ENCODE measurements around the gene CNPY1.

CNPY1 gene

GRCh38 chr7:155487509-155488482 lies 58.6 kb downstream of the CNPY1 start:
- H3K9ac ChIP-seq, result no peak overlapping the region
- no peak overlapping the region for H3K27ac ChIP-seq
- H3K4me2 ChIP-seq (ENCODE audit: low read length), result no peak overlapping the region

DNA sequence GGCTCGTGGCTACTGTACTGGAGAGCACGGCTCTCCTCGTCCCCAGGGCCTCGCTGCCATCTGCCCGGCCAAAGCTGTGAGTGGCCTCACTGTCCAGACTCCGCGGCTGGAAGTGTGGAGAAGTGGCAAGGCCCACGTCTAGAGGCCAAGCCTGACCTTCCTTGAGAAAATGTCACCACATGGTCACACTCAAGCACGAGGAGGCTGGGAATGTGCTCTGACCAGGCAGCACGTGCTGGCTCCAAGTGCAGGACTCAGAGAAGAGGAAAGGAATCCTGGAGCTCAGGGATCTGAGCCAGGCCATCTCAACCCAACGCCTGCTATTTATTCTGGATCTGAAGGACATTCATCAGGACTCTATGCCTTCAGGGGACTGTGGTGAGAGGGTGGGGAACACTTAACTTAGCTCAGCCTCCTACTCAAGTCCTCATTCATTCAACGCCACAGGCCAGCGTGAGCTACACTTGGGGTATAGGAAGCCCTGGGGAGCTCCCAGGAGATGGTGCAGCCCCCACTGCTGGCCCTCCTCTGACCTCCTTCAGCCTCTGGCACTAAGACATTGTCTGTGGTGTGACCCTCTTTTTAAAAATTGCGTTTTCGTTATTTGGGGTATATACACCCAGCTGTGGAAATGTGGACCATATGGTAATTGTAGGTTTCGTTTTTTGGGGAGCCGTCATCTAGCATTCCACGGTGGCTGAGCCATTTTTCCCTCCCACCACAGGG lies 59.4 kb downstream of the CNPY1 start:
- H3K27me3 ChIP-seq (ENCODE audit: control insufficient read depth, insufficient read depth, low read length), result peaks cover 5% of the 10 kb centered on the region
- no peaks in the 10 kb centered on the region for H3K36me3 ChIP-seq (ENCODE audit: control insufficient read depth, insufficient read depth, low read length)
- H3K79me2 ChIP-seq, result no peaks in the 10 kb centered on the region
- no peaks in the 10 kb centered on the region for H3K9me3 ChIP-seq (ENCODE audit: control insufficient read depth, low read length)
- no peak overlapping the region for H3K4me2 ChIP-seq (ENCODE audit: low read length)
- no peak overlapping the region for H3K27ac ChIP-seq
- no peaks in the 10 kb centered on the region for H3K4me1 ChIP-seq
- H3K4me3 ChIP-seq (ENCODE audit: low read depth, low read length), result no peak overlapping the region
- no peak overlapping the region for H2AFZ ChIP-seq
- TF ChIP-seq, protein P1, sequence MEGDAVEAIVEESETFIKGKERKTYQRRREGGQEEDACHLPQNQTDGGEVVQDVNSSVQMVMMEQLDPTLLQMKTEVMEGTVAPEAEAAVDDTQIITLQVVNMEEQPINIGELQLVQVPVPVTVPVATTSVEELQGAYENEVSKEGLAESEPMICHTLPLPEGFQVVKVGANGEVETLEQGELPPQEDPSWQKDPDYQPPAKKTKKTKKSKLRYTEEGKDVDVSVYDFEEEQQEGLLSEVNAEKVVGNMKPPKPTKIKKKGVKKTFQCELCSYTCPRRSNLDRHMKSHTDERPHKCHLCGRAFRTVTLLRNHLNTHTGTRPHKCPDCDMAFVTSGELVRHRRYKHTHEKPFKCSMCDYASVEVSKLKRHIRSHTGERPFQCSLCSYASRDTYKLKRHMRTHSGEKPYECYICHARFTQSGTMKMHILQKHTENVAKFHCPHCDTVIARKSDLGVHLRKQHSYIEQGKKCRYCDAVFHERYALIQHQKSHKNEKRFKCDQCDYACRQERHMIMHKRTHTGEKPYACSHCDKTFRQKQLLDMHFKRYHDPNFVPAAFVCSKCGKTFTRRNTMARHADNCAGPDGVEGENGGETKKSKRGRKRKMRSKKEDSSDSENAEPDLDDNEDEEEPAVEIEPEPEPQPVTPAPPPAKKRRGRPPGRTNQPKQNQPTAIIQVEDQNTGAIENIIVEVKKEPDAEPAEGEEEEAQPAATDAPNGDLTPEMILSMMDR (IDR thresholded peaks at IDR 0.05), result no peak
- no peak overlapping the region for H3K9ac ChIP-seq

More at GRCh38 chr7:155487509-155488482, 58.6 kb downstream of the CNPY1 start:
- peaks cover 5% of the 10 kb centered on the region for H3K27me3 ChIP-seq (ENCODE audit: control insufficient read depth, insufficient read depth, low read length)
- H3K4me1 ChIP-seq, result no peaks in the 10 kb centered on the region
- H3K36me3 ChIP-seq (ENCODE audit: control insufficient read depth, insufficient read depth, low read length), result no peaks in the 10 kb centered on the region
- no peaks in the 10 kb centered on the region for H3K79me2 ChIP-seq
- no peak overlapping the region for H2AFZ ChIP-seq
- no peaks in the 10 kb centered on the region for H3K9me3 ChIP-seq (ENCODE audit: control insufficient read depth, low read length)
- TF ChIP-seq, protein P1 (IDR thresholded peaks at IDR 0.05), result no peak
- no peak overlapping the region for H3K4me3 ChIP-seq (ENCODE audit: low read depth, low read length)

- no peak overlapping the region for H3K4me3 ChIP-seq (ENCODE audit: low read depth, low read length)
- no peak overlapping the region for H3K9ac ChIP-seq
- H3K9me3 ChIP-seq (ENCODE audit: control insufficient read depth, low read length), result no peaks in the 10 kb centered on the region
- TF ChIP-seq, protein P1 (IDR thresholded peaks at IDR 0.05), result no peak
- no peak overlapping the region for H3K4me2 ChIP-seq (ENCODE audit: low read length)
- H3K4me1 ChIP-seq, result no peaks in the 10 kb centered on the region
- no peaks in the 10 kb centered on the region for H3K27me3 ChIP-seq (ENCODE audit: control insufficient read depth, insufficient read depth, low read length)
- no peaks in the 10 kb centered on the region for H3K36me3 ChIP-seq (ENCODE audit: control insufficient read depth, insufficient read depth, low read length)
- H3K79me2 ChIP-seq, result no peaks in the 10 kb centered on the region
- H3K27ac ChIP-seq, result no peak overlapping the region
- no peak overlapping the region for H2AFZ ChIP-seq
These were observed 61.6 kb downstream of the CNPY1 start for GRCh38 chr7:155484483-155485399.

GRCh38 chr7:155483868-155484325 lies 62.5 kb downstream of the CNPY1 start:
- no peaks in the 10 kb centered on the region for H3K9me3 ChIP-seq (ENCODE audit: control insufficient read depth, low read length)
- TF ChIP-seq, protein P1 (IDR thresholded peaks at IDR 0.05), result no peak
- no peak overlapping the region for H3K4me3 ChIP-seq (ENCODE audit: low read depth, low read length)
- H3K4me1 ChIP-seq, result no peaks in the 10 kb centered on the region
- no peak overlapping the region for H3K4me2 ChIP-seq (ENCODE audit: low read length)
- no peak overlapping the region for H3K27ac ChIP-seq
- no peaks in the 10 kb centered on the region for H3K36me3 ChIP-seq (ENCODE audit: control insufficient read depth, insufficient read depth, low read length)
- H3K79me2 ChIP-seq, result no peaks in the 10 kb centered on the region
- H3K27me3 ChIP-seq (ENCODE audit: control insufficient read depth, insufficient read depth, low read length), result no peaks in the 10 kb centered on the region
- H3K9ac ChIP-seq, result no peak overlapping the region
- H2AFZ ChIP-seq, result no peak overlapping the region

Measured in parathyroid adenoma (tissue), 2 donors.